Liver (tissue), 9 donors: ENCODE results near the gene NAA80. TPM values are rescaled to one million over a fixed set of nuclear protein-coding genes. Genes with fewer than 3 reads are reported as not detected.

Experiments used
- DNase-seq: peaks from one replicate; pipeline ENCODE4 v3.0.0-alpha.2; 2017; ENCODE audit warnings: low spot score
- H3K27ac ChIP-seq, 2 donors: one replicate each; pipeline ENCODE4 v1.7.0; 2013; ENCODE audit warnings: inconsistent platforms in 2 of 2, low read length in 2 of 2, control low read depth in 1 of 2, low read depth in 1 of 2, mild to moderate bottlenecking in 1 of 2
- H3K27me3 ChIP-seq, 4 donors: one replicate each; pipeline versions ENCODE4 v1.6.1 to v1.7.0; 2013; ENCODE audit warnings: low read length in 3 of 4, inconsistent platforms in 1 of 4, mild to moderate bottlenecking in 1 of 4, moderate library complexity in 1 of 4; ENCODE audit not compliant: control insufficient read depth in 4 of 4, insufficient read depth in 4 of 4
- H3K36me3 ChIP-seq, 4 donors: one replicate each; pipeline versions ENCODE4 v1.6.1 to v1.7.0; 2013; ENCODE audit warnings: low read length in 3 of 4, mild to moderate bottlenecking in 3 of 4, low read depth in 1 of 4, moderate library complexity in 1 of 4; ENCODE audit not compliant: control insufficient read depth in 4 of 4, insufficient read depth in 3 of 4
- H3K4me1 ChIP-seq, 4 donors: one replicate each; pipeline versions ENCODE4 v1.6.1 to v1.7.0; 2013; ENCODE audit warnings: low read length in 3 of 4, mild to moderate bottlenecking in 3 of 4, moderate library complexity in 1 of 4; ENCODE audit not compliant: control insufficient read depth in 4 of 4, insufficient read depth in 4 of 4
- H3K4me3 ChIP-seq, 3 donors: one replicate each; pipeline versions ENCODE4 v1.6.1 to v1.7.0; 2013; ENCODE audit warnings: low read length in 3 of 3, control low read depth in 1 of 3, low read depth in 1 of 3, mild to moderate bottlenecking in 1 of 3
- H3K9ac ChIP-seq, 2 donors: one replicate each; pipeline ENCODE4 v1.7.0; 2013; ENCODE audit warnings: low read length in 2 of 2, mild to moderate bottlenecking in 2 of 2, moderate library complexity in 2 of 2, control low read depth in 1 of 2, low read depth in 1 of 2
- H3K9me3 ChIP-seq, 4 donors: one replicate each; pipeline versions ENCODE4 v1.6.1 to v1.7.0; 2013; ENCODE audit warnings: low read length in 3 of 4; ENCODE audit not compliant: control insufficient read depth in 4 of 4
- ATF3 ChIP-seq: IDR thresholded peaks from 2 replicates; pipeline ENCODE4 v1.6.1; 2016; ENCODE audit warnings: antibody characterized with exemption
- EGR1 ChIP-seq, 2 donors: IDR thresholded peaks; 2 replicates each; pipeline ENCODE4 v1.6.1; 2016 to 2018; ENCODE audit warnings: antibody characterized with exemption in 2 of 2, low read depth in 2 of 2
- FOXA1 ChIP-seq: IDR thresholded peaks from 2 replicates; pipeline ENCODE4 v1.6.1; 2016; ENCODE audit warnings: antibody characterized with exemption
- FOXA2 ChIP-seq: IDR thresholded peaks from 2 replicates; pipeline ENCODE4 v1.6.1; 2016; ENCODE audit warnings: antibody characterized with exemption
- GABPA ChIP-seq, 2 donors: IDR thresholded peaks in 1 of 2; conservative IDR thresholded peaks in 1 of 2; 2 replicates each; pipeline ENCODE4 v1.6.1; 2016; ENCODE audit warnings: antibody characterized with exemption in 2 of 2, mild to moderate bottlenecking in 1 of 2, moderate library complexity in 1 of 2
- JUND ChIP-seq, 2 donors: IDR thresholded peaks; 2 replicates each; pipeline ENCODE4 v1.6.1; 2016; ENCODE audit warnings: antibody characterized with exemption in 2 of 2
- MAX ChIP-seq: IDR thresholded peaks from 2 replicates; pipeline ENCODE4 v1.6.1; 2016; ENCODE audit warnings: antibody characterized with exemption
- RAD21 ChIP-seq, 2 donors: IDR thresholded peaks; 2 replicates each; pipeline ENCODE4 v1.6.1; 2016; ENCODE audit warnings: antibody characterized with exemption in 2 of 2, mild to moderate bottlenecking in 2 of 2
- REST ChIP-seq: IDR thresholded peaks from 2 replicates; pipeline ENCODE4 v1.6.1; 2016; ENCODE audit warnings: antibody characterized with exemption, mild to moderate bottlenecking
- RXRA ChIP-seq, 2 donors: IDR thresholded peaks; 2 replicates each; pipeline ENCODE4 v1.6.1; 2017 to 2018; ENCODE audit warnings: antibody characterized with exemption in 2 of 2, mild to moderate bottlenecking in 1 of 2
- SP1 ChIP-seq: IDR thresholded peaks from 2 replicates; pipeline ENCODE4 v1.6.1; 2018; ENCODE audit warnings: antibody characterized with exemption, mild to moderate bottlenecking
- TAF1 ChIP-seq: conservative IDR thresholded peaks from 2 replicates; pipeline ENCODE4 v1.6.1; 2016; ENCODE audit warnings: antibody characterized with exemption, mild to moderate bottlenecking
- YY1 ChIP-seq: IDR thresholded peaks from 2 replicates; pipeline ENCODE4 v1.6.1; 2016; ENCODE audit warnings: antibody characterized with exemption, mild to moderate bottlenecking
- ZBTB33 ChIP-seq: IDR thresholded peaks from 2 replicates; pipeline ENCODE4 v1.6.1; 2016; ENCODE audit warnings: antibody characterized with exemption
- WGBS: extraction: QIAGEN DNeasy Blood & Tissue Kit; methylation state at CpG from one replicate; pipeline ENCODE4 v1.1.7; 2013; 5-methylcytosine and 5-hydroxymethylcytosine counted together
- polyA plus RNA-seq, 2 donors: library from polyadenylated mRNA; stranded (reverse) in 1 of 2; unstranded in 1 of 2; fragments of 200-250 nt in 1 of 2; fragments of >200 nt in 1 of 2; fragmentation: Nextera tagmentation in 1 of 2; extraction: Ambion mirVana in 1 of 2; gene quantifications; one replicate each; pipeline versions ENCODE4 v1.2.1 to v1.2.3, GENCODE V29; 2013 to 2015
- total RNA-seq, 2 donors: library from RNA; depleted of rRNA; stranded (reverse); fragments of >200 nt; gene quantifications; one replicate each; pipeline ENCODE4 v1.2.3, GENCODE V29; 2014
- donor health status: healthy.
- donor health status: healthy.
- donor health status: healthy.
- donor health status: healthy.
- donor health status: healthy.

NAA80 gene
- total and polyA plus RNA-seq, 4 donors: 1.6 to 5.5 (median 2.0) TPM

- no peak for TF ChIP-seq ATF3
- TF ChIP-seq JUND (IDR thresholded peaks at IDR 0.05): no peak
Observed at GRCh38 chr3:50341537-50341936, 42.3 kb upstream of the NAA80 start (continued).

GRCh38 chr3:50340448-50341329, 41.5 kb upstream of the NAA80 start, which contains the start of gene RASSF1:
Gene RASSF1, minus strand, starts transcription at chr3:50340836. Its CDS starts 31 bp downstream, at chr3:50340805.
- TF ChIP-seq SP1 (peak; percentile 36), GABPA (IDR thresholded peaks at IDR 0.05 in 1 of 2, conservative IDR thresholded peaks at IDR 0.05 in 1 of 2) (peak in 1 of 2 donors; percentile 22), TAF1 (no peak), ATF3 (no peak), REST (peak; percentile 33), RXRA (IDR thresholded peaks at IDR 0.05) (peak in 1 of 2 donors; percentile 12), ZBTB33 (no peak)

GRCh38 chr3:50340147-50340447, 40.9 kb upstream of the NAA80 start:
- H3K27me3 ChIP-seq: no peaks in the 10 kb centered on the region
- no peaks in the 10 kb centered on the region for H3K9me3 ChIP-seq
- WGBS: 41% methylated on average over 9 of the region's 9 CpGs
- H3K4me1 ChIP-seq: peaks cover 6 to 32% (median 15%) of the 10 kb centered on the region in 4 donors
- peak overlapping the region in 1 of 3 donors; percentile 42 for H3K4me3 ChIP-seq
- no peaks in the 10 kb centered on the region for H3K36me3 ChIP-seq
- peak overlapping the region in 1 of 2 donors; percentile 62 for H3K9ac ChIP-seq
- peak overlapping the region; percentile 21 to 34 for H3K27ac ChIP-seq
- DNase-seq: no peak
- TF ChIP-seq YY1 (no peak), MAX (no peak), FOXA1 (no peak), GABPA (IDR thresholded peaks at IDR 0.05 in 1 of 2, conservative IDR thresholded peaks at IDR 0.05 in 1 of 2) (no peak), EGR1 (IDR thresholded peaks at IDR 0.05; ENCODE audit: low read depth in 2 of 2) (no peak), REST (no peak), RAD21 (IDR thresholded peaks at IDR 0.05) (no peak), ZBTB33 (no peak), JUND (IDR thresholded peaks at IDR 0.05) (no peak), ATF3 (no peak), FOXA2 (no peak), SP1 (no peak)

More at GRCh38 chr3:50340448-50341329, 41.5 kb upstream of the NAA80 start, which contains the start of gene RASSF1:
- 23% methylated on average over 85 of the region's 85 CpGs for WGBS
- Histone ChIP-seq H3K27me3 (no peaks in the 10 kb centered on the region), H3K4me3 (peak within 1 kb of the TSS in 1 of 3 donors; percentile 42), H3K36me3 (no peaks in the 10 kb centered on the region), H3K9me3 (no peaks in the 10 kb centered on the region), H3K4me1 (peaks cover 11 to 32% (median 18%) of the 10 kb centered on the region in 4 donors), H3K9ac (peak within 1 kb of the TSS; percentile 10 to 62), H3K27ac (peak within 1 kb of the TSS; percentile 21 to 34)
- peak; percentile 78 for DNase-seq
